ENCODE results near the gene STOX2. TPM values are rescaled to one million over a fixed set of nuclear protein-coding genes. Genes with fewer than 3 reads are reported as not detected.

Gene STOX2
- total RNA-seq, 1 donor from 2014 or later = 2.5 TPM

- DNase-seq (ENCODE audit: low read depth) (no peak), FAIRE-seq (no peak)
- Mint-ChIP-seq H3K27me3 (ENCODE audit: low read depth, unreplicated experiment) (no peaks in the 10 kb centered on the region), H3K9me3 (ENCODE audit: unreplicated experiment) (no peaks in the 10 kb centered on the region), H3K27ac (ENCODE audit: unreplicated experiment) (no peak overlapping the region), H3K4me1 (ENCODE audit: low read depth, unreplicated experiment) (peaks cover 1% of the 10 kb centered on the region), H3K4me3 (ENCODE audit: unreplicated experiment) (no peak overlapping the region), H3K36me3 (ENCODE audit: low read depth, unreplicated experiment) (no peaks in the 10 kb centered on the region)
- H3K9me3 ChIP-seq (ENCODE audit: insufficient read depth, low read depth, low read length) = no peaks in the 10 kb centered on the region
- peaks cover 14% of the 10 kb centered on the region for H3K4me1 ChIP-seq (ENCODE audit: insufficient read depth, low read length)
- H3K27ac ChIP-seq (ENCODE audit: low read depth, low read length) = no peak overlapping the region
- H4K20me1 ChIP-seq (ENCODE audit: insufficient read depth, low read length) = no peaks in the 10 kb centered on the region
- TF ChIP-seq CTCF (IDR thresholded peaks at IDR 0.05; ENCODE audit: insufficient read depth, low read depth, low read length) = no peak
- TF ChIP-seq EZH2 (IDR thresholded peaks at IDR 0.05; ENCODE audit: insufficient read depth, low read length) = no peak
- H3K4me3 ChIP-seq (ENCODE audit: insufficient read depth, low read depth, low read length) = peak overlapping the region; percentile 42
- H3K27me3 ChIP-seq (ENCODE audit: insufficient read depth, low read length) = no peaks in the 10 kb centered on the region
- H3K4me2 ChIP-seq (ENCODE audit: low read length) = peak overlapping the region; percentile 72
- H3K36me3 ChIP-seq (ENCODE audit: insufficient read depth, low read length) = no peaks in the 10 kb centered on the region
- H3K79me2 ChIP-seq (ENCODE audit: insufficient read depth, low read length) = no peaks in the 10 kb centered on the region
- H3K9ac ChIP-seq (ENCODE audit: low read length) = peak overlapping the region; percentile 15
- peak overlapping the region; percentile 63 for H2AFZ ChIP-seq (ENCODE audit: low read depth, low read length)
Observed at GRCh38 chr4:183959319-183960045, 54.4 kb downstream of the STOX2 start.

- Histone ChIP-seq H3K9ac (ENCODE audit: low read length) (peak overlapping the region; percentile 15), H3K27ac (ENCODE audit: low read depth, low read length) (no peak overlapping the region), H3K4me1 (ENCODE audit: insufficient read depth, low read length) (peaks cover 14% of the 10 kb centered on the region), H3K79me2 (ENCODE audit: insufficient read depth, low read length) (no peaks in the 10 kb centered on the region), H3K9me3 (ENCODE audit: insufficient read depth, low read depth, low read length) (no peaks in the 10 kb centered on the region), H4K20me1 (ENCODE audit: insufficient read depth, low read length) (no peaks in the 10 kb centered on the region), H3K27me3 (ENCODE audit: insufficient read depth, low read length) (no peaks in the 10 kb centered on the region), H3K4me2 (ENCODE audit: low read length) (peak overlapping the region; percentile 72), H3K36me3 (ENCODE audit: insufficient read depth, low read length) (no peaks in the 10 kb centered on the region), H3K4me3 (ENCODE audit: insufficient read depth, low read depth, low read length) (peak overlapping the region; percentile 42), H2AFZ (ENCODE audit: low read depth, low read length) (peak overlapping the region; percentile 58)
- FAIRE-seq (peak; percentile 26), DNase-seq (ENCODE audit: low read depth) (peak; percentile 81)
- TF ChIP-seq EZH2 (IDR thresholded peaks at IDR 0.05; ENCODE audit: insufficient read depth, low read length) (no peak), CTCF (IDR thresholded peaks at IDR 0.05; ENCODE audit: insufficient read depth, low read depth, low read length) (no peak)
- no peaks in the 10 kb centered on the region for H3K9me3 Mint-ChIP-seq (ENCODE audit: unreplicated experiment)
- H3K36me3 Mint-ChIP-seq (ENCODE audit: low read depth, unreplicated experiment) = no peaks in the 10 kb centered on the region
- H3K27me3 Mint-ChIP-seq (ENCODE audit: low read depth, unreplicated experiment) = no peaks in the 10 kb centered on the region
- H3K4me3 Mint-ChIP-seq (ENCODE audit: unreplicated experiment) = no peak overlapping the region
- peaks cover 1% of the 10 kb centered on the region for H3K4me1 Mint-ChIP-seq (ENCODE audit: low read depth, unreplicated experiment)
- H3K27ac Mint-ChIP-seq (ENCODE audit: unreplicated experiment) = no peak overlapping the region
Observed at GRCh38 chr4:183960046-183960420, 54.9 kb downstream of the STOX2 start.

GRCh38 chr4:183960962-183961541, 55.9 kb downstream of the STOX2 start:
- DNase-seq (ENCODE audit: low read depth) = no peak
- Histone ChIP-seq H3K9ac (ENCODE audit: low read length) (no peak overlapping the region), H3K4me3 (ENCODE audit: insufficient read depth, low read depth, low read length) (no peak overlapping the region), H4K20me1 (ENCODE audit: insufficient read depth, low read length) (no peaks in the 10 kb centered on the region), H3K4me1 (ENCODE audit: insufficient read depth, low read length) (peaks cover 14% of the 10 kb centered on the region), H3K27ac (ENCODE audit: low read depth, low read length) (no peak overlapping the region), H2AFZ (ENCODE audit: low read depth, low read length) (no peak overlapping the region), H3K9me3 (ENCODE audit: insufficient read depth, low read depth, low read length) (no peaks in the 10 kb centered on the region), H3K79me2 (ENCODE audit: insufficient read depth, low read length) (no peaks in the 10 kb centered on the region), H3K36me3 (ENCODE audit: insufficient read depth, low read length) (no peaks in the 10 kb centered on the region), H3K4me2 (ENCODE audit: low read length) (peak overlapping the region; percentile 72), H3K27me3 (ENCODE audit: insufficient read depth, low read length) (no peaks in the 10 kb centered on the region)
- no peak for FAIRE-seq
- Mint-ChIP-seq H3K4me1 (ENCODE audit: low read depth, unreplicated experiment) (peaks cover under 1% of the 10 kb centered on the region), H3K9me3 (ENCODE audit: unreplicated experiment) (no peaks in the 10 kb centered on the region), H3K36me3 (ENCODE audit: low read depth, unreplicated experiment) (no peaks in the 10 kb centered on the region), H3K27me3 (ENCODE audit: low read depth, unreplicated experiment) (no peaks in the 10 kb centered on the region), H3K4me3 (ENCODE audit: unreplicated experiment) (no peak overlapping the region), H3K27ac (ENCODE audit: unreplicated experiment) (no peak overlapping the region)
- TF ChIP-seq EZH2 (IDR thresholded peaks at IDR 0.05; ENCODE audit: insufficient read depth, low read length) (no peak), CTCF (IDR thresholded peaks at IDR 0.05; ENCODE audit: insufficient read depth, low read depth, low read length) (no peak)
